GM19043 (cell line): Measurements from ENCODE around the gene ECT2L.

Experiments used
- ATAC-seq: cut with Tn5 transposase; IDR thresholded peaks from one replicate; pipeline ENCODE4 v1.9.1; 2021; ENCODE audit warnings: low read depth; ENCODE audit not compliant: unreplicated experiment

The ECT2L gene

DNA sequence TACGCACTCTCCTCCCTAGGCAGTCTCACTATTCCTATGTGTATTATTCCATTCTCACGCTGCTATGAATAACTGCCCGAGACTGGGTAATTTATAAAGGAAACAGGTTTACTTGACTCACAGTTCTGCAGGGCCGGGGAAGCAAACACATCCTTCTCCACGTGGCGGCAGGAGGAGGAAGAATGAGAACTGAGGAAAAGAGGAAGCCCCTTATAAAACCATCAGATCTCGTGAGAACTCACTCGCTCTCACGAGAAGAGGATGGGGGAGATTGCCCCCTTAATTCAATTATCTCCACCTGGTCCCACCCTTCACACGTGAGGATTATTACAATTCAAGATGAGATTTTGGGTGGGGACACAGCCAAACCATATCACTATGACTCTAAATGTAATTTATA, 61.9 kb downstream of the ECT2L start:
- no peak for ATAC-seq

DNA sequence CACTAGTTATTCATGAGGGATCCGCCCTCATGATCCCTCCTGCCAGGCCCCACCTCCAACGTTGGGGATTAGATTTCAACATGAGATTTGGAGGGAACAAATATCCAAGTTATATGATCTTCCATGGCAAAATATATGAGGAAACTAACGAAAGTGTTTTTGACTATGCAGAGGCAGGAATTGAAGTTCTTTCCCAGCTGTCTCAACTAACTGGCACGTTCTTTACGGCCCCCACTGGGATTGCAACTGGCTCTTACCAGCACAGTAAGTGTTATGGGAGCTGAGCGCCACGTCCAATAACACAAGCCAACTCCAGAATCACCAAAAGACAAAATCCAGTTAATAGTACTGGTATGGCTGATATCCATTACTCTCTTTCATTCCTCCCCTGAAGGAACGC, 66.6 kb downstream of the ECT2L start:
- no peak for ATAC-seq

DNA sequence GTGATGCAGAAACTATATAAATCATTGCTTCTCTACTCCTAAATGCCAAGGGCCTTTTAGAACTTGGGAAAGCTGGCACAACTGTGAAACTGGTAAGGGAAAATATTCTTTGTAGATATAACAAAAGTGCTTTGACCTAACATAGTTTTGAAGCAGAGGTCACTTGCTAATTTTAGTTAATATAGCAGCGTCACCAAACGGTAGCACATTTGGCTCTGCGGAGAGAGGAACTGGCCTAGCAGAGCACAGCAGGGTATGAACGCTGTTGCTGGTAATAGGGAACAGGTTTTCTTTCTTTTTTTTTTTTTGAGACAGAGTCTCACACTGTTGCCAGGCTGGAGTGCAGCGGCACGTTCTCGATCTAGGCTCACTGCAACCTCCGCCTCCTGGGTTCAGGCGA, 67.4 kb downstream of the ECT2L start:
- no peak for ATAC-seq

DNA sequence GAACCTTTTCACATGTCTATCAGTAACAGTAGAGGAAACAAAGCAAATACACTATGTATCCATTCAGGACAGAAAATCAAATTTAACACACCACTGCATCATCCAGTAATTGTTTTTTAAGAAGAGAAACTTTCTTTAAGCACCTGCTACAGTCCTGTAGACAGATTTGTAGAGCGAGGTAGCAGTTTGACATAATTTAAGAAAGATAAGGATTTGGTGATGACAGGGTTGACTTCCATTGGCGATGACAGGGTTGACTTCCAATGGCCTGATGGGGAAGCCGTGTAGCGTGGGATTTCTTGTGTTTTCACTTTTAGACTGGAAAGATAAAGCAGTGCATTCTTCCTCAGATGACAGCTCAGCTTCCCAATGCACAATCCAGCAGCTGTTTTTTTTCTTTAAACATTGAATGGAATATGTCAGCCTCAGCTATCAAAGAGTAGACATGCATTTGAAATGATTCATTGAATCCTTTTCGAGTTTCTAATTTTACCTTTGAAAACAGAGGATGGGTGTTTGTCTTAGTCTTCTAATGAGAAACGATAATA, 68.5 kb downstream of the ECT2L start:
- ATAC-seq, result no peak

DNA sequence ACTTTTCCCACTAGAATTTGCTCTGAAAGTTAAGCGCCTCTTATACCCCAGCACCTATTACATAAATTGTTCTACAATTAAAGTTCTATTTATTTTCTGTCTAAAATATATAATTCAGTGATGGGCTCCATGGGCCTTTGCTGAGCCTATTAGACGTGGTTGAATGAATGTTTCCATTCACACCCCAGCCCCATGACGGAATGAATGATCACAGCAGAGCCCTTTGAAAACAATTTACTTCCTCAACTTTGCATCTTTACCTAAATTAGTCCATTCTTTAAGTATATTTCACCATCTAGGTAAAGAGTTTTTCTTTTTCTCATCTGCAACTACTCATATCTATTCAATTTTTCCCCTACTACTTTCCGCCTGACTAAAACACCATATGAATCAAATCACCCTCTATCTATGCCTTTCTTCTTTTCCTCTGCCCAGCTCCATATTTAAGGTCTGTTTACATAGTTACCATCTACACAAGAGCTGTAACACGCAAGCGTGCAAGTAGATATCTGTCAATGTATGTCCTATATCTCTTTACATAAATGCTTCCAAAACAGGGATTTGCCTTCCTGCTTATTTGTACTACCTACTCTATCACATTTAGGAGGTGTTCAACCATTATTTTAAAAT, 69.7 kb downstream of the ECT2L start:
- no peak for ATAC-seq

DNA sequence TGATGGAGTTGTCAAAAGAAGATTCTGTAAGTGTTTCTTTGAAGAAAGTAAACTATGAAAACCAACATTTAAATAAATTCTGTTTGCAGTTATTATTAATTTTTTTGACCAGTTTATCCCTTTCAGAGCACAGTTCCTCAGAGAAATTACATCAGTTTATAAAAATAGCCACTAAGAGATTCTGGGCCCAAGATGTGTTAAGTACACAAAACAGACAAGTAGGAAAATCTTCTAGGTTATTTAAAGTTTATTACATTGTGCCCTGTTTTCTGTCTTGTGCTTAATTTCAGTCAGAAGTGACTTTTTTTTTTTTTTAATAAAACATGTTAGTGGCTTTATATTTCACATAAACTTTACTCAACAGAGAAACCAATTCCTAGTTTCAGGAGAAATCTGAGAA, 72.3 kb downstream of the ECT2L start:
- ATAC-seq, result no peak

DNA sequence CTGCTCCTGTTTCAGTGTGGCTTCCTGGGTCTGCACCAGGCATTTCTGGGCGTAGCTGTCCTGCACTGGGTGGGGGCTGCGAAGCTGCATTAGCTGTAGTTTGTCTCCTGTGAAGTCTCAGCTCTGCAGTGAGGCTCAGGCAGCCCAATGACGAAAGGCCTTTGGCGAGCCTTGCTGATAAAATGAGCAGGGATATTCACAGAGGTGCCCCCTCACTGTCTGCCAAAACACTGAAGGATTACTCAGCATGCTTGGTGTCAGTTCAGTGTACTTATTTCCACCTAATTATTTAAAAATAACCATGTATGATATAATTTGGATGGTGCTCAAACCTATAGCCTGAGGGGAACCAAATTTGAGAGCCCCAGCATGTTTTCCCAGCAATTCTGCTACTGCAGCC, 73.5 kb downstream of the ECT2L start:
- ATAC-seq, result no peak

DNA sequence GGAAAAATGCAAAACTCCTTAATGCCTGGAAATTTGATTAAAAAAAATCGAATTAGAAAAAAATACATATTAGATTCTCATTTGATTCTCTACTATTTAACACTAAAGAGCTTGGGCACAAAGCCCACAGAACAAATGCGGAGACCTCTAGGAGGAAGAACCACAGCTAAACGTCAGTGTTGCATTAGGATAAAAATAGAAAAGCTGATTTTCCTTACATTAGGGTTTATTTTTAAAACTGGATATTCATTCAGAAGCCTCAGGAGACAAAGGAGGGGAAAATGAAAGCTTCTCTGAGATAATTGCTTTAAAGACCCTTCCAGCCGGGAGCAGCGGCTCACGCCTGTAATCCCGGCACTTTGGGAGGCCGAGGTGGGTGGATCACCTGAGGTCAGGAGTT, 77.3 kb downstream of the ECT2L start:
- no peak for ATAC-seq

DNA sequence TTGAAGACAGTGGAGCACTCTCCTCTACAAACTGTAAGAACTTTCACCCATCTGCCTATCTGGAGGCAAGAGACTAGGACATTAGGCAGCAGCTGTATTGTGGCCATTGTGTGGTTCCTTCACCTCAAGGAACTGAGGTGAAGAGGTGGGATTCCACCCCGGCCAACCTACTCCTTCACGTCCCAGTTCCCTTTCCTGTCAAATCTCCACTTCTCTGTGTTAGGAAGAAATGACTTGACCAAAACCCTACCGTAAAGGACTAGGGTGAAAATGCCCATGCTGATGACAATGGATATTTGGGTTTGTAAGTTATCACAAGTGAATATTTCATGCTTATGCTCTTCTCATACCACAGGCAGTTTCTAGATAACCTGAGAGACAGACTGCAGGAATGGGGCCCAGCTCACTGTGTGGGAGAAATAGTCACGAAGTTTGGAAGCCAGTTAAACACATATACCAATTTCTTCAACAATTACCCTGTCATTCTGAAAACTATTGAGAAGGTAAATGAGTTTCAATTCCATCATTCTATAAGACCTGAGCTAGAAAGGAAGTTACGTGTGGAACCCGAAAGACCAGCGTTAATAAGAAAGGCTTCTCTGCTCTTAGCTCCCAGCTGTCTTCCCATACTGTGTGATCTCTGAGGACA, 86.6 kb downstream of the ECT2L start:
- peak; percentile 75 for ATAC-seq

DNA sequence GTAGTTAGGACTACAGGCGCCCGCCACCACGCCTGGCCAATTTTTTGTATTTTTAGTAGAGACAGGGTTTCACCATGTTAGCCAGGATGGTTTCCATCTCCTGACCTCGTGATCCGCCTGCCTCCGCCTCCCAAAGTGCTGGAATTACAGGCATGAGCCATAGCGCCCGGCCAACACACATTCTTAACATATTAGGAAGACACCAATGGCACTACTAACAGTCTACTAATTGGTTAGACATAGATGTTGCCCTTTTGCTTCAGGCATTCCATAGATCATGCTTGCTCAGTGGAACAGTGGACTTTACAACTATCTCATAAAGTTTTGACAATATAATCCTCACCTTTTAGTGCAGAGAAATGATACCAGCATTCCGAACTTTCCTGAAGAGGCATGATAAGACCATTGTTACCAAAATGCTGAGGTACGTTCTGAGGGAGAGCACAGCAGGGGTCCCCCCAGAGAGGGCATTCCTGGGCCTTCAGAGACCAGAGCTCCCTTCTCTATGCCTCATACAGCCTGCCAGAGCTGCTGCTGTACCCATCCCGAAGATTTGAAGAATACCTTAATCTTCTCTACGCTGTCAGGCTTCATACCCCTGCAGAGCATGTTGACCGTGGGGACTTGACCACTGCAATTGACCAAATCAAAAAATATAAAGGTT, 89.4 kb downstream of the ECT2L start:
- no peak for ATAC-seq

DNA sequence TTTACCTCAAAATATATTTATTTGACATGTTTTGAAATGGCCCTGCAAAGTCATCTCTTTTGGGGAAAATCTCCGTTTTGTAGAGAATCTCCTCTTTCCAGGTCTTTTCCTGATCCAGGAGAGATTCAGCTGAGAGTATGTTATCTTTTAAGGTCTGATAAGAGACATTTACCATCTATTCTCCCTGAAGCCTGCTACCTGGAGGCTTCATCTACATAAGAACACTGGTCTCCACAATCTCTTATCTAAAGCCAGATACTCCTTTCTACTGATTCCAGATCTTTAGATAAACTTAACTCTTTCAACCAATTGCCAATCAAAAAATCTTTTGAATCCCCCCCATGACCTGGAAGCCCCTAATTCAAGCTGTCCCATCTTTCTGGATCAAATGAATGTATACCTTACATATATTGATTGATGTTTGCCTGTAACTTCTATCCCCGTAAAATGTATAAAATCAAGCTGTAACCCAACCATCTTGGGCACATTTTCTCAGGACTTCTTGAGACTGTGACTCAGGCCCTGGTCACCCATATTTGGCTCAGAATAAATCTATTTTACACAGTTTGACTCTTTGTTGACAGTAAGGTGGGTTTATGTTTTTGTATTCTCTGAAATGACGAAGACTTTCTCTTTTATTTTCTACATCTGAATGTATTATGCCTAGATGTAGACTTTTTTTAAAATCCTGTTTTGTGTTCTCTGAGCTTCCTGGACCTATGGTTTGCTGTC, 95.5 kb downstream of the ECT2L start:
- ATAC-seq, result no peak

DNA sequence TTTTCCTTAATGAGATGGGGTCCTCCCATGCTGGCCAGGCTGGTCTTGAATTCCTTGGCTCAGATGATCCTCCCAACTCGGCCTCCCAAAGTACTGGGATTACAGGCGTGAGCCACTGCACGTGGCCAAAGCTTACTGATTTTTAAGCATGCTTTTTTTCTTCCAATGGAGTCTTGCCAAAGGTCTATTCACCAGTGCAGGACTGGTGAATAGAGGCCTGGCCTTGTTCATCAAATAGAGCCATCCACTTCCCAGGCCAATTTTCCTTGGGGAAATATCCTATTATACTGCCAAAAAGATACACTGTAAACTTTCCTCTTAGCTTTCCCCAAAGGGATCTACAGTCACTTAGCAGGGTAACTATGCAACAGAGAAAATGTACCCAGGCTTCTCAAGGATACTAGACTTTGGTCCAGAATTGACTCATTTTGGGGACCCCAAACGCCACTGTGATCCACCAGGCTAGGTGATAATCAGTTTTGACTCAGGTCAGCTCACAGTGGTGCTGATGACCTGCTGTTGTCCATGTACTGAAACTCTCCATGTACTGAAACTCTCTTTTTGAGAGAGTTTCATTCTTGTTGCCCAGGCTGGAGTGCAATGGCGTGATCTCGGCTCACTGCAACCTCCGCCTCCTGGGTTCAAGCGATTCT, 100.3 kb downstream of the ECT2L start:
- ATAC-seq, result no peak

DNA sequence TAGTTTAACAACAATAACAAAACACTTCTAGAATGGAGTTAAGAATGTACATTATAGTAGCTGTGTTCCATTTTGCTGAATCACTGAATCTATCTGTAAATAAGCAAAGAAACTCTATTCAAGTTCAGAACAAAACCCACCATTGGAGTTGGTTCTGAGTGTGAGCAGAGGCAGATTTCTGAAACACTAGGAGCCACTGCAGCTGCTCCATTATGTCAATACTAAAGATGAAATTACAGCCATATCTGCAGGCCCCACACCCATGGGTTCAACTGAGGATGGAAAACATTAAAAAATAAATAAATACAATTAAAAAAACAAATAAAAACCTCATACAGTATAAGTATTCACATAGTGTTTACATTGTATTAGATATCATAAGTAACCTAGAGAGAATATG, 101.1 kb downstream of the ECT2L start:
- ATAC-seq, result no peak

DNA sequence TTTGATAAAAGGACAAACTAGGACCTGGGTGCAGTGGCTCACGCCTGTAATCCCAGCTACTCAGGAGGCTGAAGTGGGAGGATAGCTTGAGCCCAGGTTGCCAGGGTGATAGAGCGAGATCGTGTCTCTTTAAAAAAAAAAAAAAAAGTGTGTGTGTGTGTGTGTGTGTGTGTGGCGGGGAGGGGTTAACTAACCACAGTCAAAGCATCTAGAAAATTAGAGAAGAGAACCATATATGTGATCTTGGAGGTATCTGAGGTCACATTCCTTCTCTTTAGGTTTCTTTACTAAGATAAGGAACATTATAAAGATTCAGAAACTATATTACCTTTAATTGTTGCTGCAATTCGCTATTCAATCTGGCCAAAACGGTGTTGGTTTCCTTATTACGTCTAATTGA, 111.3 kb downstream of the ECT2L start:
- ATAC-seq, result no peak

DNA sequence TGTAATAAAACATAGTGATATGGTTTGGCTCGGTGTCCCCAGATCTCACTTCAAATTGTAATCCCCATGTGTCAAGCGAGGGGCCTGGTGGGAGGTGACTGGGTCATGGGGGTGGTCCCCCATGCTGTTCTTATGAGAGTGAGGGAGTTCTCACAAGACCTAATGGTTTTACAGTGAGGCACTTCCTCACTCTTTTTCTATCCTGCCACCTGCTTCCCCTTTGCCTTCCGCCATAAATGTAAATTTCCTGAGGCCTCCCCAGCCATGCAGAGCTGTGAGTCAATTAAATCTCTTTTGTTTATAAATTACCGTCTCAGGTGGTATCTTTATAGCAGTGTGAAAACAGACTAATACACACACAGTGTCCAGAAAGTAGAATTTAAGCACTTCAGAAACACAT, 113.6 kb downstream of the ECT2L start:
- no peak for ATAC-seq

DNA sequence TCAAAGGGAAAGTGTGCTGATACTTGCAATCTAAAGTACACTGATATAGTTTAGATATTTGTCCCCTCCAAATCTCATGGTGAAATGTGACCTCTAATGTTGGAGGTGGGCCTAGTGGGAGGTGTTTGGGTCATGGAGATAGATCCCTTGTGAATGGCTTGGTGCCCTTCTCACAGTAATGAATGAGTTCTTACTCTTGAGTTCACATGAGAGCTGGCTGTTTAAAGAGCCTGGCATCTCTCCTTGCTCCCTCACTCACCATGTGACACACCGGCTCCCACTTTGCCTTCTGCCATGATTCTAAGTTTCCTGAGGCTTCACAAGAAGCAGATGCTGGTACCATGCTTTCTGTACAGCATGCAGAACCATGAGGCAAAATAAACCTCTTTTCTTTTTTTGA, 114.1 kb downstream of the ECT2L start:
- no peak for ATAC-seq

DNA sequence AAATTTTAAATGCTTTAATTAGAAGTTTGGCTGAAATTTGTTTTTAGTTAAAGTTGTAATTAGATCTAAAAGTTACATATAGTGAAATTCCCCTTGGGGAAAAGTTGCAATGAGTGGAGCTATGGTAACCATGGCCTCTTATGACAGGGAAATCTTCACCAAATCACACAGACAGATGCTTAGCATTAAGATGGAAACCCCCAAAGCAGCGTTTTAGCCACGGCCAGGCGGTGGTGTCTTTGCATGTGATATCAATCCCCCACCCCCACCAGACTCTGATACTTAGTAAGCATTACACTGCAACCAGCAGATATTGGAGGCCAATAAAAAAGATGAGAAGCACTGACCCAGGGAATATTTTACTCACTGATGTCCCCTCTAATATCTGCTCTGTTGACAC, 116.4 kb downstream of the ECT2L start:
- no peak for ATAC-seq

DNA sequence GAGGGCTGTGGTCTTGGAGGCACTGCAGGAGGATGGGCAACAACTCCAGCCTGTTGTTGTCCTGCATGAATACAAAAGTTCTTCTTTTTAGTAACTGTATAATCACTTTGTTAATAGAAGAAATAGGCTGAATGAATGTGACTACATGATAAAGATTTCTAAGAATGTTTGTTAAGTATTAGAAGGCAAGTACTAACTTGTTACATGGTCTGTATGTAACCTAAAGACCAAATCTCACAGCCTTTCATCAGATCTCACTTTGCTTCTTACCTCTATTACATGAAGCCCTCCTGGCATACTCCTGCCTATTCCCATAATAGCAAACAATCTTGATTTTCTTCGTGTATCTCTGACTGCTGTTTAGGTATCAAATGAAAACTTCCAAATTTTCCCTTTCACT, 118.8 kb downstream of the ECT2L start:
- no peak for ATAC-seq

DNA sequence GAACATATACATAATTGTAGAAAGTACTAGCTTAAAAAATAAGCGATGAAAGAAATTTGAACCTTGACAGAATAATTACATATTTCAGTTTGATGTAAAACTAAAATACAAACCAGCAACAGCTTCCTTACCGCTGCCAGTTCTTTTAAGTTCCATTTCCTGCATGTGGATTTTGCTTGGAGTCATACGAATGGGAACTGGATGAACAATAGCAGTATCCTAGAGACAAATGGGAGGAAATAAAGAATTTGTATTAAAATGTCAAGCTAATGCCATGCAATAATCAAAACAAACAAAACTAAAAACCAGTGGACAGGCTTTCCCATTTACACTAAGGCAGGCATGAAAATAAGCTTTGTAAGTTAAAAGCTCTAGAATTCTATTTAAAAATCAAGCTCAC, 125.0 kb downstream of the ECT2L start:
- no peak for ATAC-seq

DNA sequence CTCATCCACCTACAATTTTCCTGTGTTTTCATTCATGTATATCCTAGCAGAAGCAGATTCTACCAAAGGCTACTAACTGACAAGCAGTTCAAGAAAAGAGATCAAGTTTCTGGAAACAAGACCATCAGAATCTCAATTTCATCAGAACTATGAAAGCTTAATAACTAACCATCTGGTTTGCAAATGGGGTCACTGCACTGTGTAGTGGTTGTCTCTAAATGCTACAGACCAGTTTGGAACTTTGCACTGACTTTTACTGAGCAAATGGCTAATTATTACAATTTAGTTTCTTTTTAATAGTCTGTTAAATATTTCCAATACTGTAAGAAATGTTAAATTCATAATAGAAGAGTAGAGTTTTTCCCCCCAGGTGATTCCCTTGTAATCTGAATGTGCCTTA, 127.7 kb downstream of the ECT2L start:
- ATAC-seq, result peak; percentile 61

DNA sequence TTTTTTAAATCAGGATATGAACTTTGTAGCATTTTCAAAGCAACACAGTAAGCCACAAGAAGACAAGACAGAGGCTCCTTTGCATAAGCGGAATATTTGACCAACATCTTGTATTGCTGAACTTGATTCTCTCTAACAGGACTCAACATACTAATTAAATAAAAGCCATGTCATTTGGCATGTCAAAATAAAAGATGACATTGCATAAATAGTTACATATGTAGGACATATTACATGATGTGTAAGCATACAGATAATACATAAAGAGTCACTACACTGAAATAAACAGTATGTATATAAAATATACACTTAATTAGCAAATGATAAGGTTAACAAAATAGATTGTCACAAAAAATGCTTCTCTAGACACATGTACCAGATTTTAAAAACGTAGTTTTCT, 129.9 kb downstream of the ECT2L start:
- ATAC-seq, result no peak
